ENCODE measurements around the gene CNFN.

Gene CNFN

GRCh38 chr19:42410371-42410770 is 20.3 kb upstream of the CNFN start:
- no peak for DNase-seq

GRCh38 chr19:42409477-42409876 is 19.4 kb upstream of the CNFN start:
- peak in 8 of 51 donors; percentile 11 to 37 (median 25) for DNase-seq

- no peak for DNase-seq
Measured at GRCh38 chr19:42407816-42408175, 17.7 kb upstream of the CNFN start.

GRCh38 chr19:42407085-42407815 is 17.2 kb upstream of the CNFN start:
- DNase-seq = no peak

GRCh38 chr19:42406111-42406510 is 16.0 kb upstream of the CNFN start:
- no peak for DNase-seq

GRCh38 chr19:42403586-42403985 is 13.5 kb upstream of the CNFN start:
- no peak for DNase-seq

GRCh38 chr19:42402376-42403116 is 12.4 kb upstream of the CNFN start:
- peak in 4 of 51 donors; percentile 15 to 33 (median 19) for DNase-seq

GRCh38 chr19:42401365-42402303 is 11.5 kb upstream of the CNFN start:
- DNase-seq = peak in 48 of 51 donors; percentile 17 to 83 (median 62)

- DNase-seq = no peak
Measured at GRCh38 chr19:42400404-42400803, 10.3 kb upstream of the CNFN start.

GRCh38 chr19:42397263-42398166 is 7.4 kb upstream of the CNFN start:
- peak in 3 of 51 donors; percentile 18 to 44 (median 44) for DNase-seq

- peak; percentile 66 to 99 (median 96) for DNase-seq
Measured at GRCh38 chr19:42396381-42397262, 6.5 kb upstream of the CNFN start.

GRCh38 chr19:42394751-42395150 is 4.7 kb upstream of the CNFN start:
- no peak for DNase-seq

- no peak for DNase-seq
Measured at GRCh38 chr19:42392165-42392564, 2.1 kb upstream of the CNFN start.

- no peak for DNase-seq
Measured at GRCh38 chr19:42388851-42389489, 1.1 kb downstream of the CNFN start.

- peak in 21 of 51 donors; percentile 2 to 48 (median 26) for DNase-seq
Measured at GRCh38 chr19:42386974-42387707, 3.0 kb downstream of the CNFN start.

GRCh38 chr19:42380155-42380554 is 9.9 kb downstream of the CNFN start:
- no peak for DNase-seq

GRCh38 chr19:42378225-42379215 is 11.6 kb downstream of the CNFN start:
- DNase-seq = no peak

Measured in hypothalamus (tissue), 51 donors.